SU-DHL-6 (cell line): ENCODE results near the gene FGF1.

Source experiments
- H2AFZ ChIP-seq: fragments of 200-600 bp; sonication (generic); 2 replicates; pipeline ENCODE4 v1.6.1; 2014; ENCODE audit warnings: low read depth, mild to moderate bottlenecking, moderate library complexity, mixed read lengths, antibody characterized with exemption, low read length; ENCODE audit not compliant: severe bottlenecking
- H3F3A ChIP-seq: fragments of 200-600 bp; shearing (Covaris generic); 2 replicates; pipeline ENCODE4 v1.6.0; 2016; ENCODE audit warnings: antibody characterized with exemption, mild to moderate bottlenecking; ENCODE audit not compliant: insufficient read depth
- H3K27ac ChIP-seq: fragments of 200-600 bp; sonication (generic); 2 replicates; pipeline ENCODE4 v1.5.1; 2016; ENCODE audit warnings: low read depth, mild to moderate bottlenecking, low read length, moderate library complexity, mixed read lengths
- H3K27me3 ChIP-seq: fragments of 200-600 bp; sonication (generic), shearing (Covaris generic); 2 replicates; pipeline ENCODE4 v1.6.0; 2014; ENCODE audit warnings: mild to moderate bottlenecking, low read length
- H3K36me3 ChIP-seq: fragments of 200-600 bp; sonication (generic); 2 replicates; pipeline ENCODE4 v1.6.1; 2014; ENCODE audit warnings: mild to moderate bottlenecking, low read length, mixed read lengths
- H3K4me2 ChIP-seq: fragments of 300-600, 200-600 bp; shearing (Covaris generic), sonication (generic); 2 replicates; pipeline ENCODE4 v1.6.0; 2014; ENCODE audit warnings: low read length, low read depth, mild to moderate bottlenecking; ENCODE audit not compliant: poor library complexity, severe bottlenecking
- H3K4me3 ChIP-seq: fragments of 200-600 bp; sonication (generic); 2 replicates; pipeline ENCODE4 v1.5.1; 2014; ENCODE audit warnings: antibody characterized with exemption, low read length, mild to moderate bottlenecking, mixed read lengths; ENCODE audit not compliant: insufficient read depth, poor library complexity, severe bottlenecking
- H3K79me2 ChIP-seq: fragments of 200-600 bp; sonication (generic); 2 replicates; pipeline ENCODE4 v1.6.1; 2014; ENCODE audit warnings: mild to moderate bottlenecking, low read length, moderate library complexity; ENCODE audit not compliant: insufficient read depth
- H3K9ac ChIP-seq: fragments of 200-600 bp; sonication (generic); 2 replicates; pipeline ENCODE4 v1.7.0; 2014; ENCODE audit warnings: mild to moderate bottlenecking, low read length
- H3K9me2 ChIP-seq: fragments of 200-600 bp; sonication (generic); replicated peaks from 2 replicates; pipeline ENCODE4 v1.6.1; 2014; ENCODE audit warnings: low read length; ENCODE audit not compliant: insufficient read depth
- H3K9me3 ChIP-seq: fragments of 200-600 bp; sonication (generic); 2 replicates; pipeline ENCODE4 v1.6.1; 2014; ENCODE audit warnings: low read length, mixed read lengths; ENCODE audit not compliant: insufficient read depth
- H4K20me1 ChIP-seq: fragments of 200-600 bp; sonication (generic); 2 replicates; pipeline ENCODE4 v1.6.1; 2014; ENCODE audit warnings: low read depth, mild to moderate bottlenecking, antibody characterized with exemption, low read length, moderate library complexity, mixed read lengths
- EZH2phosphoT487 ChIP-seq: fragments of 200-600 bp; sonication (generic), shearing (Covaris generic); conservative IDR thresholded peaks from 2 replicates; pipeline ENCODE4 v1.6.1; 2018; ENCODE audit warnings: mild to moderate bottlenecking, antibody characterized with exemption, low read length, moderate library complexity, mixed read lengths
- TF ChIP-seq, protein P1 (sequence below): fragments of 200-600 bp; sonication (generic); IDR thresholded peaks from one replicate; pipeline ENCODE4 v1.5.1; 2017; ENCODE audit warnings: antibody characterized with exemption, mild to moderate bottlenecking, low read length, moderate library complexity; ENCODE audit not compliant: insufficient read depth, poor library complexity, severe bottlenecking

Gene FGF1

GRCh38 chr5:142600611-142601358 is 85.1 kb downstream of the FGF1 start:
- H3K79me2 ChIP-seq, result no peaks in the 10 kb centered on the region
- no peak overlapping the region for H3K4me3 ChIP-seq
- no peak overlapping the region for H3K9ac ChIP-seq
- H3F3A ChIP-seq, result no peaks in the 10 kb centered on the region
- H3K36me3 ChIP-seq, result no peaks in the 10 kb centered on the region
- H3K4me2 ChIP-seq, result no peak overlapping the region
- no peak overlapping the region for H3K27ac ChIP-seq
- TF ChIP-seq, protein P1, sequence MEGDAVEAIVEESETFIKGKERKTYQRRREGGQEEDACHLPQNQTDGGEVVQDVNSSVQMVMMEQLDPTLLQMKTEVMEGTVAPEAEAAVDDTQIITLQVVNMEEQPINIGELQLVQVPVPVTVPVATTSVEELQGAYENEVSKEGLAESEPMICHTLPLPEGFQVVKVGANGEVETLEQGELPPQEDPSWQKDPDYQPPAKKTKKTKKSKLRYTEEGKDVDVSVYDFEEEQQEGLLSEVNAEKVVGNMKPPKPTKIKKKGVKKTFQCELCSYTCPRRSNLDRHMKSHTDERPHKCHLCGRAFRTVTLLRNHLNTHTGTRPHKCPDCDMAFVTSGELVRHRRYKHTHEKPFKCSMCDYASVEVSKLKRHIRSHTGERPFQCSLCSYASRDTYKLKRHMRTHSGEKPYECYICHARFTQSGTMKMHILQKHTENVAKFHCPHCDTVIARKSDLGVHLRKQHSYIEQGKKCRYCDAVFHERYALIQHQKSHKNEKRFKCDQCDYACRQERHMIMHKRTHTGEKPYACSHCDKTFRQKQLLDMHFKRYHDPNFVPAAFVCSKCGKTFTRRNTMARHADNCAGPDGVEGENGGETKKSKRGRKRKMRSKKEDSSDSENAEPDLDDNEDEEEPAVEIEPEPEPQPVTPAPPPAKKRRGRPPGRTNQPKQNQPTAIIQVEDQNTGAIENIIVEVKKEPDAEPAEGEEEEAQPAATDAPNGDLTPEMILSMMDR, result no peak
- TF ChIP-seq EZH2phosphoT487, result no peak
- no peaks in the 10 kb centered on the region for H3K9me3 ChIP-seq
- no peaks in the 10 kb centered on the region for H3K9me2 ChIP-seq
- H2AFZ ChIP-seq, result no peak overlapping the region
- H3K27me3 ChIP-seq, result no peaks in the 10 kb centered on the region
- no peaks in the 10 kb centered on the region for H4K20me1 ChIP-seq

DNA sequence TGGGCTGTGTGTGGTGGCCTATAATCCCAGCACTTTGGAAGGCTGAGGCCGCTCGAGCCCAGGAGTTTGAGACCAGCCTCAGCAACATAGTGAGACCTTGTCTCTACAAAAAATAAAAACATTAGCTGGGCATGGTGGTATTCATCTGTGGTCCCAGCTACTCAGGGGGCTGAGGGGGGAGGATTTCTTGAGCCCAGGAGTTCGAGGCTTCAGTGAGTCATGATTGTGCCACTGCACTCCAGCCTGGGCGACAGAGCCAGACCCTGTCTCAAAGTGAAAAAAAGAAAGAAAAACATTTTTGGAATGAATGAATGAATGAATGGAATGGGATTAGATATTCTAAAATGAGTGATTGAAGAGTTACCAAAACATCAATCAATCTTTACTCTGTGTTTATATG is 85.8 kb downstream of the FGF1 start:
- Histone ChIP-seq H4K20me1 (no peaks in the 10 kb centered on the region), H3K36me3 (no peaks in the 10 kb centered on the region), H3K4me2 (no peak overlapping the region), H3F3A (no peaks in the 10 kb centered on the region), H3K9me2 (no peaks in the 10 kb centered on the region), H3K79me2 (no peaks in the 10 kb centered on the region), H2AFZ (no peak overlapping the region), H3K9me3 (no peaks in the 10 kb centered on the region), H3K9ac (no peak overlapping the region), H3K4me3 (no peak overlapping the region), H3K27ac (no peak overlapping the region), H3K27me3 (no peaks in the 10 kb centered on the region)
- no peak for TF ChIP-seq EZH2phosphoT487
- TF ChIP-seq, protein P1, result no peak

- Histone ChIP-seq H3K4me2 (no peak overlapping the region), H3K79me2 (no peaks in the 10 kb centered on the region), H2AFZ (no peak overlapping the region), H4K20me1 (no peaks in the 10 kb centered on the region), H3K4me3 (no peak overlapping the region), H3K9ac (no peak overlapping the region), H3K27me3 (no peaks in the 10 kb centered on the region), H3K9me3 (no peaks in the 10 kb centered on the region), H3F3A (no peaks in the 10 kb centered on the region), H3K9me2 (no peaks in the 10 kb centered on the region), H3K36me3 (no peaks in the 10 kb centered on the region), H3K27ac (no peak overlapping the region)
- TF ChIP-seq, protein P1, result no peak
- TF ChIP-seq EZH2phosphoT487, result no peak
These were observed 87.6 kb downstream of the FGF1 start for GRCh38 chr5:142598338-142598700.
